ENCODE results near the gene UTP14C.
A peak's percentile ranks its signal among the peaks of the same experiment; 100 is the strongest.

The UTP14C gene

DNA sequence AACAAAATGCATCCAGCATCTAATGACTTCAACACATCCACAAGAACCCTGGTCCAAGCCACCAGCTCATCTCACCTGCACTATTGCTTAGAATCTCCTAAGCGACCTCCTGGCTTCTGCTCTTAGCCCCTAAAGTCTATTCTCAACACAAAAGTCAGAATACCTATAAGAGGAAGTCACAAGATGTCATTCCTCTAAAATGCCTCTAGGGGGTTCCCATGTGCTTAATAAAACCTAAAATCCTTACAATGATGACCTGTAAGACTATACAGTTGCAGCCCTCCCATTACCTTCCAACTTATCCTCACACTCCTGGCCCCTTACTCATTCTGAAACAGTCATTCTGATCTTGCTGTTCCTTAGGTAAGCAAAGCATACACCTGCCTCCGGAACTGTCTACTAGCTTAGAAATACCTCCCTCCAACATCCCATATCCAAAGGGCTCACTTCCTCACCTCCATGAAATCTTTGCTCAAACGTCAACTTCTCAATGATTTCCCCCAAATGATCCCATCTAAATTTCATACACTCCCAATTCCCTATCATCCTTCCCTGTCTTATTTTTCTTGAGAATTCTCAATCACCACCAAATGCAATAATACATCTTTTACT, 23.3 kb upstream of the UTP14C start:
- Histone ChIP-seq H3K4me1 (no peaks in the 10 kb centered on the region), H3K4me3 (ENCODE audit: low read depth, low read length) (no peak overlapping the region), H3K27me3 (no peaks in the 10 kb centered on the region), H3K36me3 (no peaks in the 10 kb centered on the region), H3K9me3 (no peaks in the 10 kb centered on the region)
- TF ChIP-seq, protein P1, sequence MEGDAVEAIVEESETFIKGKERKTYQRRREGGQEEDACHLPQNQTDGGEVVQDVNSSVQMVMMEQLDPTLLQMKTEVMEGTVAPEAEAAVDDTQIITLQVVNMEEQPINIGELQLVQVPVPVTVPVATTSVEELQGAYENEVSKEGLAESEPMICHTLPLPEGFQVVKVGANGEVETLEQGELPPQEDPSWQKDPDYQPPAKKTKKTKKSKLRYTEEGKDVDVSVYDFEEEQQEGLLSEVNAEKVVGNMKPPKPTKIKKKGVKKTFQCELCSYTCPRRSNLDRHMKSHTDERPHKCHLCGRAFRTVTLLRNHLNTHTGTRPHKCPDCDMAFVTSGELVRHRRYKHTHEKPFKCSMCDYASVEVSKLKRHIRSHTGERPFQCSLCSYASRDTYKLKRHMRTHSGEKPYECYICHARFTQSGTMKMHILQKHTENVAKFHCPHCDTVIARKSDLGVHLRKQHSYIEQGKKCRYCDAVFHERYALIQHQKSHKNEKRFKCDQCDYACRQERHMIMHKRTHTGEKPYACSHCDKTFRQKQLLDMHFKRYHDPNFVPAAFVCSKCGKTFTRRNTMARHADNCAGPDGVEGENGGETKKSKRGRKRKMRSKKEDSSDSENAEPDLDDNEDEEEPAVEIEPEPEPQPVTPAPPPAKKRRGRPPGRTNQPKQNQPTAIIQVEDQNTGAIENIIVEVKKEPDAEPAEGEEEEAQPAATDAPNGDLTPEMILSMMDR (IDR thresholded peaks at IDR 0.05; ENCODE audit: low read depth, low read length) = peak; percentile 68
- DNase-seq = no peak

DNA sequence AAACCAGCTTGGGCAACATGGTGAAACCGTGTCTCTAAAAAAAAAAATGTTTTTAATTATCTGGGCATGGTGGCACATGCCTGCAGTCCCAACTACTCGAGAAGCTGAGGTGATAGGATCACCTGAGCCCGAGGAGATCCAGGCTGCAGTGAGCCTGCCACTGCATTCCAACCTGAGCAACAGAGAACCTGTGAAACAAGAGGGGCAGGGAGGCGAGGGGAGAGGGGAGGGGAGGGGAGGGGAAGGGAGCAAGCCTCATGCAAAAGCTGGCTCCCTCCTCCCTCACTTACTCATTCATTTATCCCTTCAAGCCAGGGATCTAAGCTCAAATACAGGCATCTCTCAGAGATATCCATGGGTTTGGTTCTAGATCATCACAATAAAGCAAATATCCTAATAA, 22.1 kb upstream of the UTP14C start:
- TF ChIP-seq, protein P1 (IDR thresholded peaks at IDR 0.05; ENCODE audit: low read depth, low read length) = no peak
- no peaks in the 10 kb centered on the region for H3K9me3 ChIP-seq
- no peaks in the 10 kb centered on the region for H3K27me3 ChIP-seq
- no peak overlapping the region for H3K4me3 ChIP-seq (ENCODE audit: low read depth, low read length)
- H3K4me1 ChIP-seq = no peaks in the 10 kb centered on the region
- no peak for DNase-seq
- H3K36me3 ChIP-seq = no peaks in the 10 kb centered on the region

DNA sequence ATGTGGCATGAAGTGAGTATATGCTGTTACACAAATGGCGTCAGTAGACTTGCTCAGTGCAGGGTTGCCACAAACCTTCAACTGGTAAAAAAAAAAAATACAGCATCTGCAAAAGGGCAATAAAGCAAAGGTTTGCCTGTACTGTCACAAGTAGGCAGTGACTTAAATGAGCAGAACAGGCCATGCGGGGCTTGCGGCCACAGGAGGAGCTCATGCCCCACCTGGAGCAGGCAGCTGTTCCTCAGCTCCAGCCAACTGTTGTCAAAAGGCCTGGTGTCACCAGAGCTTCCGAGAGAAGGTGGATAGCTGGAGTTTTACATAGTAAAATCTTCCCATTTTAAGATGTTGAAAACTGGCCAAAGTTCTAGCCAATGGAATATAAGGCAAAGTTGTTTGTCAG, 20.9 kb upstream of the UTP14C start:
- TF ChIP-seq, protein P1 (IDR thresholded peaks at IDR 0.05; ENCODE audit: low read depth, low read length) = no peak
- Histone ChIP-seq H3K4me3 (ENCODE audit: low read depth, low read length) (no peak overlapping the region), H3K4me1 (no peaks in the 10 kb centered on the region), H3K9me3 (no peaks in the 10 kb centered on the region), H3K27me3 (no peaks in the 10 kb centered on the region), H3K36me3 (no peaks in the 10 kb centered on the region)
- DNase-seq = no peak

DNA sequence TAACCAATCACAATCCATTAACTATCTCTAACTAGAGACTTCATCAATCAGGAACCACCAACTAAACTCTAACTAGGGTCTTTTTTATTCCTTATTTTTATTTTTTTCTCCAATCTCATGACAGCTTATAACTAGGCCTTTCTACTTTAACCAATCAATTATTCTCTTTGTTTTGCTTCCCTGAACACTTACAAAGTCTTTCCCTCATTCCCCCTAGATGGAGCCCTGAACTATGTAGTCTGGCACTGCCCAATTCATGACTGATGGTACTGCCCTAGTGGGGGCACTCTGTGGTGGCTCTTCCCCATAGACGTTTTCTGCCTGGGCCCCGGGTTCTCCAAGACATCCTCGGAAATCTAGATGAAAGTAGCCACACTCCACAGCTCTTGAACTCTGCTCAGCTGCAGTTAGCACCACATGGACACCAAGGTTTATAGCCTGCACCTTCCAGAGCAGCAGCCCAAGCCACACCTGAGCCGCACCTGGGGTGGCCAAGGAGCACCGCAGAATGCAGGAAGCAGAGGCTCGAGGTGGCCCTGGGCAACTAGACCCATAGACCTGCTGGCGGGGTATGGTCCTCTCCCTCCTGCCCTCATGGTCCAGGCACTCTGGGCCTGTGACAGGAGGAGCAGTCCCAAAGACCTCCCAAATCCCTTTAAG, 19.9 kb upstream of the UTP14C start:
- Histone ChIP-seq H3K4me1 (no peaks in the 10 kb centered on the region), H3K4me3 (ENCODE audit: low read depth, low read length) (no peak overlapping the region), H3K27me3 (no peaks in the 10 kb centered on the region), H3K9me3 (no peaks in the 10 kb centered on the region), H3K36me3 (no peaks in the 10 kb centered on the region)
- TF ChIP-seq, protein P1 (IDR thresholded peaks at IDR 0.05; ENCODE audit: low read depth, low read length) = no peak
- DNase-seq = no peak

DNA sequence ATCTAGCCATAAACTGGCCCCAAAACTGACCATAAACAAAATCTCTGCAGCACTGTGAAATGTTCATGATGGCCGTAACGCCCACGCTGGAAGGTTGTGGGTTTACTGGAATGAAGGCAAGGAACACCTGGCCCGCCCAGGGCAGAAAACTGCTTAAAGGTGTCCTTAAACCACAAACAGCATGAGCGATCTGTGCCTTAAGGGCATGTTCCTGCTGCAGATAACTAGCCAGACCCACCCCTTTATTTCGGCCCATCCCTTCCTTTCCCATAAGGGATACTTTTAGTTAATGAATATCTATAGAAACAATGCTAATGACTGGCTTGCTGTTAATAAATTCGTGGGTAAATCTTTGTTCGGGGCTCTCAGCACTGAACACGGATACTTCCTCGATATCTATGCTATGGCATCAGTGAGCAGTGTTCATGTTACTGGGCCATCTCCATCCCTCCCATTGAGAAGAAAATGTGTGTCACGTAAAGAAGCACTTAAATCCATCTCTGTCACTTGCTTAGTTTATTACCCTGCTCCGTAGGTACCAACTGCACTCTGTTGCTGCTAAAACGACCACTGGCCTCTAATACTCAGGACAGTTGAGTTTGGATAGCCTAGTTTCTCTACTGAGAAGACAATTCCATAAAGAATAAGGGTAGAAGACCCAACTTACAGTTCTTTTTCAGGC, 18.5 kb upstream of the UTP14C start:
- Histone ChIP-seq H3K36me3 (no peaks in the 10 kb centered on the region), H3K4me3 (ENCODE audit: low read depth, low read length) (no peak overlapping the region), H3K4me1 (no peaks in the 10 kb centered on the region), H3K9me3 (no peaks in the 10 kb centered on the region), H3K27me3 (no peaks in the 10 kb centered on the region; the same call in 1 of the 2 replicates)
- no peak for DNase-seq
- TF ChIP-seq, protein P1 (IDR thresholded peaks at IDR 0.05; ENCODE audit: low read depth, low read length) = no peak

Measured in BE2C (cell line).